Measurements from ENCODE around the gene FLNB. TPM values are rescaled to one million over a fixed set of nuclear protein-coding genes. Genes with fewer than 3 reads are reported as not detected.
A peak's percentile ranks its signal among the peaks of the same experiment; 100 is the strongest.

FLNB gene
- total and polyA plus RNA-seq, 2 of the 4 experiments (the other 2 are of a cell fraction) = 78.0 to 136 TPM

- H3K4me1 ChIP-seq (ENCODE audit: control insufficient read depth, insufficient read depth, low read length) = peaks cover 32% of the 10 kb centered on the region
- H2BK120ac ChIP-seq (ENCODE audit: low read depth, low read length) = peak overlapping the region; percentile 3; the same call in 1 of the 2 replicates
- H3K36me3 ChIP-seq (ENCODE audit: control insufficient read depth, insufficient read depth, low read length) = no peaks in the 10 kb centered on the region; the same call in 1 of the 2 replicates
- ATAC-seq (ENCODE audit: low read depth) (no peak), DNase-seq (no peak)
- peak overlapping the region; percentile 54 for H2AK5ac ChIP-seq (ENCODE audit: low read depth, low read length)
- no peak overlapping the region for H3K4me3 ChIP-seq (ENCODE audit: insufficient read depth, low read depth, low read length)
- peaks cover 41 to 91% of the 10 kb centered on the region in 2 experiments for H3K79me1 ChIP-seq (ENCODE audit: low read depth in 1 of 2, low read length in 2 of 2)
- H3K14ac ChIP-seq (replicated peaks; ENCODE audit: low read depth, low read length) = peak overlapping the region; percentile 53
- dilution Hi-C loops (cut with HindIII; ENCODE audit: low sequenced_read_pairs, unreplicated experiment) = no loop called here
- no peak overlapping the region; the same call in 1 of the 2 replicates for H4K5ac ChIP-seq (ENCODE audit: low read depth, low read length)
- H3K23ac ChIP-seq (ENCODE audit: low read depth, low read length) = peak overlapping the region; percentile 18; the same call in 1 of the 2 replicates
- no peak overlapping the region for H2AFZ ChIP-seq (replicated peaks; ENCODE audit: low read length, poor library complexity)
- peak overlapping the region; percentile 61 for H2BK5ac ChIP-seq (ENCODE audit: low read depth, low read length, poor library complexity, severe bottlenecking)
- TF ChIP-seq MXI1 (IDR thresholded peaks at IDR 0.05; ENCODE audit: borderline replicate concordance, low read depth, low read length) (no peak), ELK1 (IDR thresholded peaks at IDR 0.05; ENCODE audit: borderline replicate concordance, low read depth, low read length) (no peak), CTCF (conservative IDR thresholded peaks at IDR 0.05; ENCODE audit: low read depth, low read length) (no peak)
- H4K20me1 ChIP-seq (ENCODE audit: insufficient read depth, low read length) = peaks cover 63% of the 10 kb centered on the region
- no peaks in the 10 kb centered on the region for H3K9me3 ChIP-seq (ENCODE audit: control insufficient read depth, insufficient read depth, low read length)
- H3K27ac ChIP-seq (ENCODE audit: insufficient read depth, low read length) = peak overlapping the region; percentile 11; the same call in 1 of the 2 replicates
- intact Hi-C loops (cut with micrococcal nuclease) = loop anchor here (5.0 kb wide), 1 partner anchor 94 kb away; no protein-coding TSS in a partner anchor
- no TSS peak for BruUV-seq (replicated peaks)
- H2AK9ac ChIP-seq (replicated peaks; ENCODE audit: low read depth, low read length, poor library complexity) = peak overlapping the region; percentile 29
- in situ Hi-C loops (cut with MboI; ENCODE audit: low sequenced_read_pairs) = no loop called here
- no peaks in the 10 kb centered on the region for H3K27me3 ChIP-seq (ENCODE audit: control insufficient read depth, insufficient read depth, low read length)
- WGBS, 2 experiments (ENCODE audit: extremely low coverage in 2 of 2, insufficient read length in 1 of 2) = 100% methylated on average over 1 of the region's 2 CpGs; no CpG with 5 or more reads in 1 of the 2 experiments
- H3K18ac ChIP-seq (ENCODE audit: low read depth, low read length) = peak overlapping the region; percentile 54; the same call in 1 of the 2 replicates
- 0 out of 2 replicates have a peak overlapping the region, but pooled peaks have one; percentile 32 for H4K91ac ChIP-seq (ENCODE audit: insufficient read depth, low read depth, low read length)
- POLR2A ChIA-PET (ENCODE audit: unreplicated experiment) = interaction anchor here (0.6 kb wide), 1 partner anchor 10 kb away, joined by 4 read pairs; no protein-coding TSS in a partner anchor
- no peak overlapping the region for H3K56ac ChIP-seq (ENCODE audit: extremely low read depth, insufficient read depth, low read length)
- H3K9ac ChIP-seq (ENCODE audit: low read depth, low read length) = no peak overlapping the region
- peak overlapping the region; percentile 75; the same call in 1 of the 2 replicates for H3K4ac ChIP-seq (ENCODE audit: low read depth, low read length)
- H3K9me1 ChIP-seq (ENCODE audit: insufficient read depth, low read length) = peaks cover 47% of the 10 kb centered on the region
- CTCF ChIA-PET = no interaction called here
- 0 out of 2 replicates have a peak overlapping the region, but pooled peaks have one; percentile 6 for H2BK20ac ChIP-seq (ENCODE audit: low read depth, low read length)
- 0 out of 4 replicates have a peak overlapping the region, but pooled peaks have one; percentile 38 to 43 for H4K8ac ChIP-seq (ENCODE audit: low read depth in 2 of 2, low read length in 2 of 2)
- H3K4me2 ChIP-seq (ENCODE audit: low read depth, low read length) = no peak overlapping the region
- no peak overlapping the region for H2BK15ac ChIP-seq (ENCODE audit: low read depth, low read length)
These were observed 60.0 kb downstream of the FLNB start for GRCh38 chr3:58068122-58068809.
